Progenitor cell of endocrine pancreas (in vitro differentiated cells): ENCODE measurements around the gene PCSK7. TPM values are rescaled to one million over a fixed set of nuclear protein-coding genes. Genes with fewer than 3 reads are reported as not detected.
A peak's percentile ranks its signal among the peaks of the same experiment; 100 is the strongest.

Source experiments
- DNase-seq: peaks from one replicate; pipeline ENCODE4 v3.0.0; 2021; ENCODE audit warnings: low spot score; ENCODE audit not compliant: unreplicated experiment
- H3K27ac Mint-ChIP-seq: 2 replicates; pipeline ENCODE4 v1.8.0; 2021; ENCODE audit warnings: mild to moderate bottlenecking, moderate library complexity, mixed read lengths
- H3K27me3 Mint-ChIP-seq: 2 replicates; pipeline ENCODE4 v1.8.0; 2021; ENCODE audit warnings: mixed read lengths
- H3K36me3 Mint-ChIP-seq: 2 replicates; pipeline ENCODE4 v1.8.0; 2022; ENCODE audit warnings: mixed read lengths; ENCODE audit not compliant: insufficient read depth
- H3K4me1 Mint-ChIP-seq: 2 replicates; pipeline ENCODE4 v1.8.0; 2021; ENCODE audit warnings: low read depth, mixed read lengths
- H3K4me3 Mint-ChIP-seq: 2 replicates; pipeline ENCODE4 v1.8.0; 2021; ENCODE audit warnings: low read depth, mild to moderate bottlenecking, moderate library complexity, mixed read lengths
- H3K9me3 Mint-ChIP-seq: 2 replicates; pipeline ENCODE4 v1.8.0; 2021; ENCODE audit warnings: low read depth, mixed read lengths
- CTCF ChIP-seq: fragments of 200-600 bp; sonication (generic); IDR thresholded peaks from one replicate; pipeline ENCODE4 v1.5.0; 2021; ENCODE audit warnings: antibody characterized with exemption, mild to moderate bottlenecking; ENCODE audit not compliant: unreplicated experiment
- total RNA-seq: library from RNA; stranded (reverse); gene quantifications from 2 replicates; pipeline ENCODE4 v1.2.1, GENCODE V29; 2021

PCSK7 gene
- total RNA-seq, 1 donor from 2014 or later = 62.3 TPM

DNA sequence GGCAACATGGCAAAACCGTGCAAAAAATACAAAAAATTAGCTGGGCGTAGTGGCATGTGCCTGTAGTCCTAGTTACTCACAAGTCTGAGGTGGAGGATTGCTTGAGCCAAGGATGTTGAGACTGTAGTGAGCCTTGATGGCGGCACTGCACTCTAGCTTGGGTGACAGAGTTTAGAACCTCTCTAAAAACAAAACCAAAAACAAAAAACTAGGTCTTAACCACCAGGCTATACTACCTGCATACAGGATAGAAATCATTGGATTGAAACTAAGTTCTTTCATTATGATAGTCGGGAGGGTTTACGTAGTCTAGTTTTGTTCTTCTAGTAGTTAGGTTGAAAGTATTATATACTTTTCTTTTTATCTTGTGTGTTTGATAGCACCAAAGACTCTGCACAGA, 6.3 kb upstream of the PCSK7 start:
- no peak overlapping the region for H3K27ac Mint-ChIP-seq

DNA sequence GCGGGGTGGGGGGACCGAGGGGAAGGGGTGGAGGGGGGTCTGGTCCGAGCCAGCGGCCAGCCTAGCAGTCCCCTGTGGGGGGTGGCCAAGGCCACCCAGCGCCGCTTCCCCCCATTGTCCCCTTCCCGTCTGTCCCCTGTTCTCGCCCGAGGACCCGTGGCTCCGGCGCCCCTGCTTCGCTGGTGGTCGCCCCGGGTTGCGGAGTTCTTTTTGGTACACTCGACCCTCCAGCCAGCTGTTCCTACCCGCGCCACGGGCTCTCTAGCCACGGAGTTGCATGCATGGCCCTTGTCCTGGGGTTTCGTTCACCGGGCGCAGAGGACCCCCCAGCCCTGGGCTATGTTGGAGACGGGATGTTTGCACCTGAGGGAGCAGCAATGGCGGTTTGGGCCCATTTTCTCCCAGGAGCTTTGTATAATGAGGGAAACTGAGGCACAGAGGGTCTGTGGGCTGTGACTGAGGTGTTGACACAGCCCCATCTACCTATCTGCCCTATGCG, 1.1 kb upstream of the PCSK7 start:
- H3K36me3 Mint-ChIP-seq = peaks cover 6% of the 10 kb centered on the region
- no peak for TF ChIP-seq CTCF
- no peaks in the 10 kb centered on the region for H3K27me3 Mint-ChIP-seq
- H3K9me3 Mint-ChIP-seq = no peaks in the 10 kb centered on the region
- H3K27ac Mint-ChIP-seq = peak overlapping the region; percentile 92
- H3K4me3 Mint-ChIP-seq = peak overlapping the region; percentile 88
- peak; percentile 35 for DNase-seq
- peaks cover 20% of the 10 kb centered on the region for H3K4me1 Mint-ChIP-seq

More for the DNA sequence above, 6.3 kb upstream of the PCSK7 start:
- H3K27me3 Mint-ChIP-seq = no peaks in the 10 kb centered on the region
- no peaks in the 10 kb centered on the region for H3K9me3 Mint-ChIP-seq
- no peak for TF ChIP-seq CTCF
- H3K36me3 Mint-ChIP-seq = peaks cover 16% of the 10 kb centered on the region
- H3K4me3 Mint-ChIP-seq = no peak overlapping the region
- no peak for DNase-seq
- H3K4me1 Mint-ChIP-seq = peaks cover 10% of the 10 kb centered on the region

DNA sequence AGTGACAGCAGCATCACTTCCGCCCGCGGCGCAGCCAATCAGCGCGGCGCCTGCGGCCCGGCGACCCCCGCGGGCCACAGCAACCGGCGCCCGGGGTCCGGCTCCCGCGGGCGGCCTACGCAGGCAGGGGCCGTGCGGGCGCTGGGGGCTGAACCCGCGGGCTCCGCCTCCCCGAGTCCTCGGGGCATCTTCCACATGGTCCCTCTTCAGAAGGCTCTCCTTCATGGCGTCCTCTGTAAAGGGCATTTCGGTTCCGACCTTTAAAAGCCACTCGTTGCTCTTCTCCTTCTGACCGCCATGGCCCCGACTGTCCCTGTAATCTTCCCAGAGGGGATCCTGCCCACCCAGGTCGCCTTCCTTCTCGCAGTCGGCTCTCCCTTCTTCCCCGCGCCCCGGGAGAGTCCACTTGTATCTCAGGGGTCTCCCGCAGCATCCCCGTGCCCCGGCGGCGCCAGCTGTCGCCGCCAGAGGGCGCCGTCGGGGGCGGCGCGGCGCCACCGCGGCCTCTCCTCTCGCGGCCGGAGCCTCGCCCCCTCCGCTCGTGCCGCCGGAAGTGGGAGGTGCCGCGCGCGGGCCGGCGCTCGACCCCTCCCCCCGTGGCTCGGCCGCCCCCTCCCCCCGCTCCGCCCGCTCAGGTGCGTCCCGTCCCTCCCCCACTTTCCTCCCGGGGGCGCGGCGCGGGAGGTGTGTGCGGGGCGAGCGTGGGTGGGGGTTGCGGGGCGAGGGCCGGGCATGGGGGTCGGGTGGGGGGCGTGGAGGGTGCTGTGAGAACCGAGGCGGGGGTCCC, 412 bp upstream of the PCSK7 start, which contains the start of gene RNF214:
RNF214 (plus strand) TSS at position 580 of the 787 bp plus-strand sequence. CDS start 1,602 bp downstream, outside the sequence.
- DNase-seq = peak; percentile 77
- Mint-ChIP-seq H3K27me3 (no peaks in the 10 kb centered on the region), H3K27ac (peak within 1 kb of the TSS; percentile 98), H3K4me3 (peak within 1 kb of the TSS; percentile 99), H3K36me3 (peaks cover 6% of the 10 kb centered on the region), H3K9me3 (no peaks in the 10 kb centered on the region), H3K4me1 (peaks cover 20% of the 10 kb centered on the region)
- peak; percentile 96 for TF ChIP-seq CTCF

- H3K4me1 Mint-ChIP-seq = peaks cover 20% of the 10 kb centered on the region
- H3K27me3 Mint-ChIP-seq = no peaks in the 10 kb centered on the region
These were observed 653 bp downstream of the PCSK7 start for GRCh38 chr11:117230999-117231841.

More at GRCh38 chr11:117230999-117231841, 653 bp downstream of the PCSK7 start:
- Mint-ChIP-seq H3K4me3 (peak overlapping the region; percentile 99), H3K9me3 (no peaks in the 10 kb centered on the region), H3K27ac (peak overlapping the region; percentile 71), H3K36me3 (peaks cover 8% of the 10 kb centered on the region)
- no peak for DNase-seq
- TF ChIP-seq CTCF = no peak
